GM21619 (cell line): ENCODE measurements around the gene RAD51B.
"Not testable (repeated sequence)": the region's sequence is repeated elsewhere in the genome, so short reads cannot be mapped to it uniquely, and the experiment has no call there.

ENCODE experiments used
- ATAC-seq: cut with Tn5 transposase; IDR thresholded peaks from one replicate; pipeline ENCODE4 v1.9.1; 2021; ENCODE audit not compliant: unreplicated experiment

The RAD51B gene

GRCh38 chr14:68198713-68199495 lies 379.3 kb downstream of the RAD51B start:
- no peak for ATAC-seq

- no peak for ATAC-seq
Observed at GRCh38 chr14:68199554-68200151, 380.1 kb downstream of the RAD51B start.

GRCh38 chr14:68203871-68204270 lies 384.3 kb downstream of the RAD51B start:
- no peak for ATAC-seq

- ATAC-seq: no peak
Observed at GRCh38 chr14:68208218-68208617, 388.6 kb downstream of the RAD51B start.

- ATAC-seq: no peak
Observed at GRCh38 chr14:68208626-68209317, 389.2 kb downstream of the RAD51B start.

- ATAC-seq: peak; percentile 88
Observed at GRCh38 chr14:68210729-68211299, 391.2 kb downstream of the RAD51B start.

GRCh38 chr14:68211421-68211820 lies 391.8 kb downstream of the RAD51B start:
- ATAC-seq: no peak

GRCh38 chr14:68211886-68212285 lies 392.3 kb downstream of the RAD51B start:
- no peak for ATAC-seq

- ATAC-seq: no peak
Observed at GRCh38 chr14:68212361-68212760, 392.8 kb downstream of the RAD51B start.

GRCh38 chr14:68214431-68214830 lies 394.9 kb downstream of the RAD51B start:
- no peak for ATAC-seq

- no peak for ATAC-seq
Observed at GRCh38 chr14:68215629-68216028, 396.1 kb downstream of the RAD51B start.

- ATAC-seq: no peak
Observed at GRCh38 chr14:68216079-68216478, 396.5 kb downstream of the RAD51B start.

- ATAC-seq: no peak
Observed at GRCh38 chr14:68216957-68217356, 397.4 kb downstream of the RAD51B start.

- ATAC-seq: no peak
Observed at GRCh38 chr14:68217791-68218340, 398.3 kb downstream of the RAD51B start.

GRCh38 chr14:68219407-68219806 lies 399.8 kb downstream of the RAD51B start:
- ATAC-seq: no peak

- not testable (repeated sequence) for ATAC-seq
Observed at GRCh38 chr14:68221046-68221445, 401.5 kb downstream of the RAD51B start.

GRCh38 chr14:68222154-68222553 lies 402.6 kb downstream of the RAD51B start:
- ATAC-seq: no peak

- ATAC-seq: no peak
Observed at GRCh38 chr14:68222726-68223125, 403.1 kb downstream of the RAD51B start.

GRCh38 chr14:68223631-68224030 lies 404.1 kb downstream of the RAD51B start:
- ATAC-seq: no peak

GRCh38 chr14:68225321-68225720 lies 405.7 kb downstream of the RAD51B start:
- ATAC-seq: no peak

- no peak for ATAC-seq
Observed at GRCh38 chr14:68226523-68226922, 406.9 kb downstream of the RAD51B start.
